CD4-positive, CD25-positive, alpha-beta regulatory T cell (primary cell): ENCODE results near the gene EIF4G3. TPM values are rescaled to one million over a fixed set of nuclear protein-coding genes. Genes with fewer than 3 reads are reported as not detected.

Source experiments
- ATAC-seq, 2 donors: fragments of 150-1000 bp; cut with Tn5 transposase; one replicate each; pipeline ENCODE4 v1.10.0; 2021; ENCODE audit warnings: low read depth in 2 of 2, moderate number of reproducible peaks in 2 of 2, moderate library complexity in 1 of 2
- DNase-seq, 3 donors: peaks; one replicate each; pipeline versions ENCODE4 v3.0.0 to v3.0.0-alpha.2; 2012 to 2022; ENCODE audit warnings: mixed read lengths in 1 of 3
- H3K27ac ChIP-seq: one replicate; pipeline ENCODE4 v1.7.0; 2013; ENCODE audit warnings: mild to moderate bottlenecking, low read length; ENCODE audit not compliant: insufficient read depth, poor library complexity, severe bottlenecking
- H3K27me3 ChIP-seq: one replicate; pipeline ENCODE4 v1.7.0; 2013; ENCODE audit warnings: low read length; ENCODE audit not compliant: control insufficient read depth, insufficient read depth
- H3K36me3 ChIP-seq: one replicate; pipeline ENCODE4 v1.7.0; 2013; ENCODE audit warnings: mild to moderate bottlenecking, low read length, moderate library complexity; ENCODE audit not compliant: control insufficient read depth, insufficient read depth
- H3K4me1 ChIP-seq: 2 replicates; pipeline ENCODE4 v1.7.0; 2013; ENCODE audit warnings: mild to moderate bottlenecking, low read length; ENCODE audit not compliant: insufficient read depth, control insufficient read depth, poor library complexity, severe bottlenecking
- H3K4me3 ChIP-seq: one replicate; pipeline ENCODE4 v1.7.0; 2013; ENCODE audit warnings: low read depth, mild to moderate bottlenecking, low read length, moderate library complexity
- H3K9me3 ChIP-seq, 2 experiments: 1 replicate in 1 of 2; 2 replicates in 1 of 2; pipeline ENCODE4 v1.7.0; 2013; ENCODE audit warnings: low read length in 2 of 2, mild to moderate bottlenecking in 1 of 2, moderate library complexity in 1 of 2; ENCODE audit not compliant: control insufficient read depth in 2 of 2
- H3K27ac Mint-ChIP-seq, 3 donors: one replicate each; pipeline ENCODE4 v1.8.0; 2020 to 2022; ENCODE audit warnings: mild to moderate bottlenecking in 3 of 3, mixed read lengths in 3 of 3, moderate library complexity in 2 of 3
- H3K27me3 Mint-ChIP-seq: one replicate; pipeline ENCODE4 v1.8.0; 2022; ENCODE audit warnings: mild to moderate bottlenecking, mixed read lengths
- H3K36me3 Mint-ChIP-seq: one replicate; pipeline ENCODE4 v1.8.0; 2020; ENCODE audit warnings: mixed read lengths
- H3K4me1 Mint-ChIP-seq, 4 donors: one replicate each; pipeline ENCODE4 v1.8.0; 2020 to 2022; ENCODE audit warnings: mixed read lengths in 4 of 4, mild to moderate bottlenecking in 1 of 4
- H3K4me3 Mint-ChIP-seq, 4 donors: one replicate each; pipeline ENCODE4 v1.8.0; 2020 to 2022; ENCODE audit warnings: mild to moderate bottlenecking in 4 of 4, mixed read lengths in 4 of 4, moderate library complexity in 3 of 4
- H3K9me3 Mint-ChIP-seq, 7 donors: one replicate each; pipeline ENCODE4 v1.8.0; 2020 to 2022; ENCODE audit warnings: mixed read lengths in 7 of 7, mild to moderate bottlenecking in 3 of 7, moderate library complexity in 2 of 7
- polyA plus RNA-seq, 4 donors: library from polyadenylated mRNA; unstranded; fragments of 300-500 nt; fragmentation: Illumina TruSeq; gene quantifications; one replicate each; pipeline ENCODE4 v1.2.3, GENCODE V29; 2021
- total RNA-seq: library from RNA; stranded (reverse); gene quantifications from one replicate; pipeline ENCODE4 v1.2.3, GENCODE V29; 2022

Gene EIF4G3
- total and polyA plus RNA-seq, 5 donors from 2014 or later = 2.5 to 34.4 (median 5.5) TPM

DNA sequence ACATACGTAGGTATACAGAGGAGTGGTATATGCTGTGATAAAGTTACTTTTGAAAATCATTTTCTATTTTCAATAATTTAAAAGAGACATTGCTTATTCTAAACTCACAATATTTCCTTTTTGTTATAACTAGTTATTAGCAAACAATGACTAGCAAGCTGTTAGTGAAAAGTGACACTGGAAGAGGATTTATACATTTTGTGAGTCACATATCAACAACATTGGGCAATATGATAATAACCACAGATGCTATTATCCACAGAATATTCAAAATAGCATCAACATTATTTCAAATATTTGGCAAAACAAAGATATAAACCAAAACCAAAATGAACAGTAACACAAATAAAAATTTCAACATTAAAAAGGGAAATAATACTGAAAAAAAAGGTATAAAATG is 285.6 kb downstream of the EIF4G3 start:
- Histone ChIP-seq H3K36me3 (peaks cover 18% of the 10 kb centered on the region), H3K4me1 (no peaks in the 10 kb centered on the region), H3K27me3 (no peaks in the 10 kb centered on the region), H3K4me3 (no peak overlapping the region), H3K9me3 (no peaks in the 10 kb centered on the region), H3K27ac (no peak overlapping the region)
- no peak overlapping the region for H3K27ac Mint-ChIP-seq
- H3K36me3 Mint-ChIP-seq = peaks cover 19% of the 10 kb centered on the region
- DNase-seq (no peak), ATAC-seq (no peak)
- no peaks in the 10 kb centered on the region for H3K27me3 Mint-ChIP-seq
- no peaks in the 10 kb centered on the region for H3K4me1 Mint-ChIP-seq
- H3K4me3 Mint-ChIP-seq = no peak overlapping the region
- H3K9me3 Mint-ChIP-seq = no peaks in the 10 kb centered on the region

DNA sequence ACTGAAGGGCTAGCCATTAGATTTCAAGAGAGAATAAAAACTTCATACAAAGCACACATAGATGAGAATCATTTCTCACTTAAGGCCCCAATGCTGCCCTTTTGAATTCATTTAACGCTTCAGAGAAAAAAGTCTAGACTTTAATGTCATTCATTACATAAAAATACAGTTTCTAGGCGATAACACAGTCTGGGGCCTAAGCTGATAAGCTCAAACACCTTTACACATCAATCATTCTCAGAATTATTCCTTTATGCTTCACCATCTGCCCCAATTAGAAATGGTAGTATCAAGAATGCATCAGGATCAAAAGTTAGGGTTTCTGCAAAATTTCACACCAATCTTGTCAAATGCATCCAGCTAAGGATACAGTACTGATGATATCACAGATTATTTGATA is 289.5 kb downstream of the EIF4G3 start:
- no peaks in the 10 kb centered on the region for H3K4me1 Mint-ChIP-seq
- H3K27me3 ChIP-seq = no peaks in the 10 kb centered on the region
- peaks cover 9% of the 10 kb centered on the region for H3K36me3 ChIP-seq
- H3K4me3 ChIP-seq = no peak overlapping the region
- no peak for DNase-seq
- no peak for ATAC-seq
- H3K9me3 Mint-ChIP-seq = no peaks in the 10 kb centered on the region
- peaks cover 7% of the 10 kb centered on the region for H3K36me3 Mint-ChIP-seq
- no peaks in the 10 kb centered on the region for H3K27me3 Mint-ChIP-seq
- no peak overlapping the region for H3K4me3 Mint-ChIP-seq
- no peaks in the 10 kb centered on the region for H3K4me1 ChIP-seq
- H3K27ac Mint-ChIP-seq = no peak overlapping the region
- H3K27ac ChIP-seq = no peak overlapping the region
- H3K9me3 ChIP-seq = no peaks in the 10 kb centered on the region

DNA sequence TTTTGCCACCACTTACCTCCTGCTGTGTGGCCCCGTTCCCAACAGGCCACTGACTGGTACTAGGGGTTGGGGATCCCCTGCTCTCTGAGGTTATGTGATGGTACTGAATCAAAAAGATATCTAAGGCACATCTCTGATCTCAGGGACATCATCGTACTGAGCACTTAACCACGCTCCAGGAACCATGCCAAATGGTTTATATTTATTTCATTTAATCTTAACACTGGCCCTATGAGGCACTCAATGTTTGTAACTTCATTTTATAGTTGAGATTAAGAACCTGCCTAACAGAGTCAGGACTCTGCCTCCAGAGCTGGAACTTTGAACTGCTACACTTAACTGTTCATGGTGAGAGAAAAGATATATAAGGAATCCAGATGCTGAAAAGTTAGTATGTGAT is 291.6 kb downstream of the EIF4G3 start:
- ATAC-seq (no peak), DNase-seq (no peak)
- no peak overlapping the region for H3K4me3 Mint-ChIP-seq
- no peaks in the 10 kb centered on the region for H3K4me1 Mint-ChIP-seq
- Histone ChIP-seq H3K4me3 (no peak overlapping the region), H3K27me3 (no peaks in the 10 kb centered on the region), H3K9me3 (no peaks in the 10 kb centered on the region), H3K36me3 (peaks cover 5% of the 10 kb centered on the region), H3K4me1 (no peaks in the 10 kb centered on the region), H3K27ac (no peak overlapping the region)
- H3K27ac Mint-ChIP-seq = no peak overlapping the region
- no peaks in the 10 kb centered on the region for H3K27me3 Mint-ChIP-seq
- no peaks in the 10 kb centered on the region for H3K9me3 Mint-ChIP-seq
- peaks cover 6% of the 10 kb centered on the region for H3K36me3 Mint-ChIP-seq

DNA sequence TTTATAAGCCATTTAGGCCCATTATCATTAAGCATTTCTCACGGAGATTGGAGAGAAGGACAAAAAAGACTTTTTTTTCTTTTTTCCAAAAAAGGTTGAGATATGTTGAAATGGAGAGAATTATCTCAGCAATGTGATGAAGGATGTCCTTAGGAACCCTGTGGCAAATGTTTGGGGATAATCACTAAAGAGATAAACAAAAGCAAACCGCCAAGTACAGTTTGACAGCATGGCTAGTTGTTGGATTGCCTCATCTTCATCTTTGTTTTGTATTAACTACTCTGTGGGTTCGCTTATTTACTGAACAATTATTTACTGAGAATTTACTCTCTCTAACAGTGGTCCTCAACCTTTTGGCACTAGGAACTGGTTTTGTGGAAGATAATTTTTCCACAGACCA is 292.2 kb downstream of the EIF4G3 start:
- Histone ChIP-seq H3K36me3 (peaks cover 5% of the 10 kb centered on the region), H3K9me3 (no peaks in the 10 kb centered on the region), H3K27ac (no peak overlapping the region), H3K27me3 (no peaks in the 10 kb centered on the region), H3K4me1 (no peaks in the 10 kb centered on the region), H3K4me3 (no peak overlapping the region)
- H3K27me3 Mint-ChIP-seq = no peaks in the 10 kb centered on the region
- DNase-seq (no peak), ATAC-seq (no peak)
- H3K36me3 Mint-ChIP-seq = peaks cover 6% of the 10 kb centered on the region
- H3K4me1 Mint-ChIP-seq = no peaks in the 10 kb centered on the region
- no peaks in the 10 kb centered on the region for H3K9me3 Mint-ChIP-seq
- H3K27ac Mint-ChIP-seq = no peak overlapping the region
- no peak overlapping the region for H3K4me3 Mint-ChIP-seq

DNA sequence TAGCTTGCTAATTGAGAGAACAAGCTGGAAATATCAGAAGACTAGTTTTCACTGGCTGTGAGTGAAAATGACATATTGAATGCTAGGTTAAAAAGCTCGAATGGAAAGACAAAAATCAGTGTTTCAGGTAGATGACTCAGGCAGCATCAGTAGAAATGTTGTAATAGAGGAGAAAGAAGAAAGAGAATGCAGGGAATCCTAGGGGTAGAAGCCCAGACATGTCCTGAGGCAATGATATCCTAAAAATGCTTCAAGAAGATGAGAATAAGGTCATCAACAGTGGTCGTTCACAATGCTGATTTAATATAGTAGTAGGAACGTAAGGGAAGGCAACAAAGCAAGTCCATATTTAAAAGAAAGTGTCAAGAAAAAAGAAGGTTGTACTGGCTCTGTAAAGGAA is 292.9 kb downstream of the EIF4G3 start:
- H3K9me3 Mint-ChIP-seq = no peaks in the 10 kb centered on the region
- no peaks in the 10 kb centered on the region for H3K4me1 ChIP-seq
- peak overlapping the region in 1 of 3 donors; percentile 27 for H3K27ac Mint-ChIP-seq
- H3K4me1 Mint-ChIP-seq = no peaks in the 10 kb centered on the region
- no peak overlapping the region for H3K4me3 Mint-ChIP-seq
- no peaks in the 10 kb centered on the region for H3K27me3 ChIP-seq
- H3K27me3 Mint-ChIP-seq = no peaks in the 10 kb centered on the region
- no peaks in the 10 kb centered on the region for H3K9me3 ChIP-seq
- H3K36me3 ChIP-seq = peaks cover 11% of the 10 kb centered on the region
- H3K4me3 ChIP-seq = no peak overlapping the region
- H3K27ac ChIP-seq = no peak overlapping the region
- peaks cover 9% of the 10 kb centered on the region for H3K36me3 Mint-ChIP-seq
- DNase-seq (no peak), ATAC-seq (no peak)

DNA sequence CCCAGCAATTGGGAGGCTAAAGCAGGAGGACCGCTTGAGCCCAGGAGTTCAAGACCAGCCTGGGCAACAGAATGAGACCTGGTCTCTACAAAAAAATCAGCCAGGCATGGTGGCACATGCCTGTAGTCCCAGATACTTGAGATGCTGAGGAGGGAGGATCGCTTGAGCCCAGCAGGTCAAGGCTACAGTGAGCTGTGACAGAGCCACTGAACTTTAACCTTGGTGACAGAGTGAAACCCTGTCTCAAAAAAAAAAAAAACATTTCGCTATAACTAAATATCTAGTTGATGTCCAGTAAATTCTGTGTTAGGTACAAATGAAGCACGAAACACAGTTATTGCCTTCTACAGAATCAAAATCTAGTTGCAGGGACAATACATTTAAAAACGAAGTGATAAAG is 293.9 kb downstream of the EIF4G3 start:
- no peaks in the 10 kb centered on the region for H3K27me3 ChIP-seq
- H3K9me3 ChIP-seq = no peaks in the 10 kb centered on the region

GRCh38 chr1:20878799-20879198 is 297.9 kb downstream of the EIF4G3 start:
- H3K36me3 Mint-ChIP-seq = peaks cover 17% of the 10 kb centered on the region
- H3K9me3 Mint-ChIP-seq = no peaks in the 10 kb centered on the region
- no peak overlapping the region for H3K27ac Mint-ChIP-seq
- H3K4me1 Mint-ChIP-seq = peaks cover 0 to 18% (median 14%) of the 10 kb centered on the region in 4 donors
- no peaks in the 10 kb centered on the region for H3K9me3 ChIP-seq
- no peak for ATAC-seq
- no peak for DNase-seq
- H3K4me3 ChIP-seq = no peak overlapping the region
- no peak overlapping the region for H3K27ac ChIP-seq
- no peak overlapping the region for H3K4me3 Mint-ChIP-seq
- H3K27me3 Mint-ChIP-seq = no peaks in the 10 kb centered on the region
- H3K4me1 ChIP-seq = no peaks in the 10 kb centered on the region
- H3K27me3 ChIP-seq = no peaks in the 10 kb centered on the region
- peaks cover 16% of the 10 kb centered on the region for H3K36me3 ChIP-seq

More for the DNA sequence above, 293.9 kb downstream of the EIF4G3 start:
- Histone ChIP-seq H3K27ac (no peak overlapping the region), H3K36me3 (peaks cover 16% of the 10 kb centered on the region), H3K4me1 (no peaks in the 10 kb centered on the region), H3K4me3 (no peak overlapping the region)
- Mint-ChIP-seq H3K4me1 (no peaks in the 10 kb centered on the region), H3K9me3 (no peaks in the 10 kb centered on the region), H3K36me3 (peaks cover 17% of the 10 kb centered on the region), H3K27me3 (no peaks in the 10 kb centered on the region), H3K27ac (no peak overlapping the region), H3K4me3 (no peak overlapping the region)
- ATAC-seq = no peak
- no peak for DNase-seq

GRCh38 chr1:20875198-20875973 is 301.3 kb downstream of the EIF4G3 start:
- no peaks in the 10 kb centered on the region for H3K9me3 ChIP-seq
- DNase-seq = no peak
- peaks cover 8 to 20% (median 15%) of the 10 kb centered on the region in 4 donors for H3K4me1 Mint-ChIP-seq
- H3K9me3 Mint-ChIP-seq = no peaks in the 10 kb centered on the region
- no peak overlapping the region for H3K27ac Mint-ChIP-seq
- no peak overlapping the region for H3K4me3 ChIP-seq
- ATAC-seq = no peak
- H3K4me3 Mint-ChIP-seq = no peak overlapping the region
- peaks cover 11% of the 10 kb centered on the region for H3K36me3 ChIP-seq
- no peaks in the 10 kb centered on the region for H3K4me1 ChIP-seq
- no peaks in the 10 kb centered on the region for H3K27me3 ChIP-seq
- no peaks in the 10 kb centered on the region for H3K27me3 Mint-ChIP-seq
- H3K27ac ChIP-seq = no peak overlapping the region
- H3K36me3 Mint-ChIP-seq = peaks cover 17% of the 10 kb centered on the region
